ENCODE measurements around the gene NDUFS7.

The NDUFS7 gene

DNA sequence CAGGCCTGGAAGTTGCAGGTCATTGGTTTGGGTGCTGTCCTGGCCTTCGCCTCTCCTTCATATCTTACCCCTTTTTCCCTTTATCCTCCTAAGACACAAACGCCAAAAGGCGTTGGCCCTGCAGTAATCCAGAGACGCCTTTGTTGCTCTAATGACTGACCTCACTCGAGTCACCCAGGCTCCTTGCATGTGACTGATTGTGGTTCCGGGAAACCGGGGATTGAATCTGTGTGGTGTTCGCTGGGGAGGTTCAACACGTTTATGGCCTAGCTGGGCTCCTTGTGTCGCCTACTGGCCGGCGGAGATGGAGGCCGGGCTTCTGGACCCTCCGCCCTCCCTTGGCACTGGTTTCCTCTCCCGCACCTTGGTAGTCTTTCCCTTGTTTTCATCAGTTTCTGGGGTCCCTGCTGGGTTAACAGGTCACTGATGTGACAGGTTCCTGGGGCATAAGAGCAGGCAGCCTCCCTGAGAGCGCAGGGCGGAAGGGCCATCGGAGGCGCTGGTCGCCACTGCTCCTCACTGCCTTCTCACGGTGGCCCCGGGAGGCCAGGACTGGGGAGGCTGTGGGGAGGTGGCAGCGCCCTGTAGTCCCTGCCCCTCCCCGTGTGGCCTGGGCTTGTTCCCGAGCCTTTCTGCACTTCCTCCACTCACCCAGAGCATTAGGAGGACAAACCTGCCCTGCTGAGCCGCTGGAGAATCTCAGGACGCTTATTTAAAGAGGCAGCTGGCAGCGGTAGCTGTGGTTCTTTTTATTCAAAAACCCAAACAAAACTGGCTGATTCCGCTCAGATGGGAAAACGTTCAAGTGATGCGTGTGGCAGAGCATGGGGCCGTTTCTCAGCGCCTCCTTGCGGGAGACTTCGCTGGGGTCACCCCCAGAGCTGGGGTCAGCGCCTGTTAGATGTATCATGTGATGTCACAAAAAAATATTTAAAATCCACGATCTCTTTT, 18.1 kb upstream of the NDUFS7 start:
- DNase-seq, result no peak

DNA sequence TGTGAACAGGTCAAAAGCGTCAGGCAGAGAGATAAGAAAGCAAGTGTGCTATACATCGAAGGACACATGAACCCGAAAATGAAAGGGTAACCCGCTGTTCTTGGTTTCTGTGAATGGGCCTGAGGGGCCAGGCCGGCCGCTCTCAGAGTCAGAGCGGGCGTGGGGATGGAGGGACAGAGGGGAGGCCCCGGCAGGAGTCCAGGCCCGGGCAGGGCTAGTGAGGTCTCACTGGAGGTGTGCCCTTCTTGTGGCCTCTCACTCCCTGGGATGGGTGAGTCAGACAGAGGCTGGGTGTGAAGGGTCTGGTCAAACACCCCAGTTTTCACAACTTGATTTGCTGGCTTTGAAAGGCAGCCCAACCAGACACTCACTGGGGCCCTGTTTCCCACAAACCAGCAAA, 17.4 kb upstream of the NDUFS7 start:
- DNase-seq, result no peak

DNA sequence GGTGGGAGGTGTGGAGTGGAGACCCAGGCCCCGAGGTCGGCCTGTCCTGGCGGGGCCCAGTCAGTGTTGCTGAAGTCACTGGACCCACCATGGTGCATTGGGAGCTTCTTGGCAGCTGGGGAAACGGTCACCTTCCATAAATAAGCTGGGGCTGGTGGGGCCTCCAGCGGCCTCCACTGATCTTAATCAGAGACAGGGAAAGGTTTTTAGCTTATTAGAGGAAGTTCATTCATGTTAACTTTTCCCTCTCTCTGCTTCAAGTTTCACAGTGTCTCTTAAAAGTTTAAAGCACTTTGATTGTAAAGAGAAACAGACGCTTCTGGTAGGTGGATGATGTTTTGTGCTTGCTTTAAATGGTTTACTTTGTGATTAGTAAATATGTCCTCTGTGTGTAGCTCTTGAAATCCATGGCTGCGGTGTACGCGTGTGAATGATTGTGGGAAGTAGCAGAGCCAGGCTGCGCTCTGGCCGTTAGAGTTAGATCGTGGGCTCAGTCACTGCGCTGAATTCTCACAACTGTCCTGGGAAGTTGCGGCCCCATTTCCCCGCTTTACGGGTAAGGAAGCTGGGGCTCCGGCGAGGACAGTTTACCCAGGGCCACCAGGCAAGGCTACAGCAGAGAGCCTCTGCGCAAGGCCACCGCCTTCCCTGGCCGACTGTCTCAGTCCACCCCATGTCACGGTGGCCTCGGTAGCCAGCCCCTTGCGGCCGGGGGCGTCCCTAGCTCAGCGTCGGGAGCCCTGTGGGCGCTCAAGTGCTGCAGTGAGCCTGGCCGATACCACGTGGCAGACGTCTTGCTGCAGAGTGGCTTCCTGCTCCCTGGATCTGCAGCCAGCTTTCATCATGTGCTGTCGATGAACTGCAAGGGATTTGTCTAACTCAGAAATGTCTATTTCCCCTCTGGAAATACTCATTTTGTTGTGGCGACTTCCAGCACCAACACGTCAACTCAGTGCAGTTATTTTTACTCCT, 16.5 kb upstream of the NDUFS7 start:
- no peak for DNase-seq

DNA sequence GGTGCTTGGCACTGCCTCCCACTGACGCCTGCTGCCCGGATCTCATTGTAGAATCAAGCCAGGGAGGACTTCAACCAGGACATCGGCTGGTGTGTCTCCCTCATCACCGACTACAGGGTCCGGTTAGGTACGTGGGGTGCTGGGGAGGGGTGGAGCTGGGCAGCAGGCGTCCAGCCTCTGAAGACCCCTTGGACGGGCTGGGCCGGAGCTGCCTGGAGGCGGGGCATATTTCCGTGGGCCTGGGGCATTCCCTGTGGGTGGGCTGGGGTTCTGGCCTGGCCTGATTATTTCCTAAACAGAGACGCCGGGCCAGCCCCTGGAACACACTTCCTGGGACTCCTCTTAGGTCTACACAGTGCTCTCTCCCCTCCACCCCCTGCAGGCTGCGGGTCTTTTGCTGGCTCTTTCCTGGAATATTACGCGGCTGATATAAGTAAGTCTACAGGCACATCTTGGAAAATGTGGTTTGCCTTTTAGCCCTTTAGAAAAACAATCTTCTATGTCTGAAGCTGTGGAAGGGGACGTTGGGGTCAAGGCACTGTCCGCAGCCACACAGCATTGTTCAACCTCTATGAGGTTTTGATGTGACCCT, 14.4 kb upstream of the NDUFS7 start:
- no peak for DNase-seq

DNA sequence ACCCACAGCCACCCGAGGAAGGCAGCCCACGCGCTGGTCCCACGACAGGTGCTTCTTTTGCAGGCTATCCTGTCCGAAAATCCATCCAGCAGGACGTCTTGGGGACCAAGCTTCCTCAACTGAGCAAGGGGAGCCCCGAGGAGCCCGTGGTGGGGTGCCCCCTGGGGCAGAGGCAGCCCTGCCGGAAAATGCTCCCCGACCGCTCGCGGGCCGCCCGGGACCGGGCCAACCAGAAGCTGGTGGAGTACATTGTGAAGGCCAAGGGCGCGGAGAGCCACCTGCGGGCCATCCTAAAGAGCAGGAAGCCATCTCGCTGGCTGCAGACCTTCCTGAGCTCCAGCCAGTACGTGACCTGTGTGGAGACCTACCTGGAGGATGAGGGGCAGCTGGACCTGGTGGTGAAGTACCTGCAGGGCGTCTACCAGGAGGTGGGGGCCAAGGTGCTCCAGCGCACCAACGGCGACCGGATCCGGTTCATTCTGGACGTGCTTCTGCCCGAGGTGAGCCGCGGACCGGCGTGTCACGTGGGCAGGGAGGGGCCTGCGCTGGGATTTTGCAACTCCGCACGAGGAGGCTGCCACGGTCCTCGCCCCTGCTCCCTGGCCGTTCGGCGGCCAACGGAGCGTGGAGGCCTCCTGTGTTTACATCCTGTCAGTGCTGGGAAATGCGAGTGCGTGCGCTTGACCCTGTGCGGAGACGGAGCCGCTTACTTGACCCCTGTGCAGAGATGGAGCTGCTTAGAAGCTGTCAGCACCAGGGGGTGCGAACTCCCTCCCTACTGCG, 12.9 kb upstream of the NDUFS7 start:
- DNase-seq, result peak in 1 of 2 experiments; percentile 56

DNA sequence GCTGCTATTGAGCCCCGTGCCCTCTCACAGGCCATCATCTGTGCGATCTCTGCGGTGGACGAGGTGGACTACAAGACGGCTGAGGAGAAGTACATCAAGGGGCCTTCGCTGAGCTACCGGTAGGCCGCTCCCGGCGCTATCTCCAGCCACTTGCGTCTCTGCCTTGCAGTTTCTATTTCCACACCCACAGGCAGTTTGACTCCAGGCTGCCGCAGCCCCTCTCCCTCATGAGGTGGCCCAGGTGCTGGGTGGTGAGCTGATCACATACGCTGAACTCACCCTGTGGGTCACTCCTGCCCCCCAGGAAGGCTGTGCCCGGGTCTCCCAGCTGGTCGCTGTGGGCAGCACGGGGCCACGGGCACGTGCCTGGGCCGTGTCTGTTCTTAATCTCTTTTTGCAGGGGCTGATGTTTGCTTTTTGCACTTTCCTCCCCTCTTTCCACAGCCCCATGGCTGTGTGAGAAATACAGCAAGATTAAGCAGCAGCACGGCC, 10.6 kb upstream of the NDUFS7 start:
- no peak for DNase-seq

DNA sequence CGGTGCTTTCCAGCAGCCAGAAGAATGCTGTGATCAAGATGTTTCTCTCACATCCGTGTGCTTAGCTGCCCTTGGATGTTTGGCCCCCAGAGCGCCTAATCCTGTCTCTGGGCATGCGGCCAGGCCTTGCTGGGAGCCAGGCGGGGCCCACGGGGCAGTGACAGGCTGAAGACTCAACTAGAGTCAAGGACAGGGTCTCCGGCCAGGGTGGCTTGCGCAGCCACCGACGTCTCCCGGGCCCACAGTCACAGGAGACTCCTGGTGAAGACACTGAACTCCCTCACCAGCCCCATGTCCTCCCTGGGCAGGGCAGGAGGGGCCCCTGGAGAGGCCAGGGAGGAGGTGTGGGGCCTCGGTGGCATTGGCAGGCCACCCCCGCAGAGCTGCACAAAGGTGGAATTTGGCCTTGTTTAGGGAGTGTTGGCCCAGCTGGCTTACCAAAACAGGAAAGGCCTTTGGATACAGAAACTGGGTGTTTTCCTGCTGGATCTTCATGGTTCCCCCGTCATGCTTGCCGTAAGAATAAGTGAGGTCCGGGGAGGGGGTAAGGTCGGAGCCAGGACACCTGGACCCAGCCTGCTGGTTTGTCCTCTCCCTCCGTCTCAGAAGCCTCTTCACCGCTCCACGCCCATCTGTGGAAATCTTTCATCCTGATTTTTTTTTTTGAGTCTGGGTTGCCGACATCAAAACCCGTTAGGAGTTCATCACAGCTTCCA, 10.0 kb upstream of the NDUFS7 start:
- DNase-seq, result no peak

DNA sequence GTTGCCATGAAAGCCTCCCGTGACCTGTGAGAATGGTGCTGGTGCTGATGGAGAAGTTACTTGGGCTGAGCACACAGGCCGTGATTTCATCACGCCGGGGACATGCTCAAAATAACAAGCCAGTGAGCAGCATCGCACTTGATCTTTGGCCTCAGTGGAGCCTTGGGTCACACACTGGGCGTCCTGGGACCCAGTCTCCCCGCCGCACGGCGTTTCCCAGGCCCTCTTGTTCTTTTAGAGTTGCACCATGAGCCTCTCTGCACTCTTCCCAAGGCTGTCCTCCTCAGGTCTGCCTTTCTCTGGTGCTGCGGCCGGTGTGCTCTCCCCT, 9.5 kb upstream of the NDUFS7 start:
- no peak for DNase-seq

DNA sequence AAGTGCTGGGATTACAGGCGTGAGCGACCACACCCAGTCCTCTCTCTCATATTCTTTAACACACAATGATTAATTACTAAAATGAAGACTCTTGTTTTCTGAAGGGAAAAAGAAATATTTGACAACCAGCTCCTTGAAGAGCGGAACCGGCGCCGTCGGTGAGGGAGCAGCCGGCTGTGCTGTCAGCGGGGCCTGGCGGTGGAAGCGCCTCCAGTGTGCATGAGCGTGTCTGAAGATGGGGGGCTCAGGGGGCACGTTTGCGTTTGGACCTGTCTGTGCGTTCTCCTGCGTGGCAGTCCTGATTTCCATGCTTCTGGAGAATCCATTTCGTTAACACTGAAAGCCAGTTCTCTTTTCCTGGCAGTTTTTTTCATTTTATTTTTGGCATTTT, 7.3 kb upstream of the NDUFS7 start:
- no peak for DNase-seq

DNA sequence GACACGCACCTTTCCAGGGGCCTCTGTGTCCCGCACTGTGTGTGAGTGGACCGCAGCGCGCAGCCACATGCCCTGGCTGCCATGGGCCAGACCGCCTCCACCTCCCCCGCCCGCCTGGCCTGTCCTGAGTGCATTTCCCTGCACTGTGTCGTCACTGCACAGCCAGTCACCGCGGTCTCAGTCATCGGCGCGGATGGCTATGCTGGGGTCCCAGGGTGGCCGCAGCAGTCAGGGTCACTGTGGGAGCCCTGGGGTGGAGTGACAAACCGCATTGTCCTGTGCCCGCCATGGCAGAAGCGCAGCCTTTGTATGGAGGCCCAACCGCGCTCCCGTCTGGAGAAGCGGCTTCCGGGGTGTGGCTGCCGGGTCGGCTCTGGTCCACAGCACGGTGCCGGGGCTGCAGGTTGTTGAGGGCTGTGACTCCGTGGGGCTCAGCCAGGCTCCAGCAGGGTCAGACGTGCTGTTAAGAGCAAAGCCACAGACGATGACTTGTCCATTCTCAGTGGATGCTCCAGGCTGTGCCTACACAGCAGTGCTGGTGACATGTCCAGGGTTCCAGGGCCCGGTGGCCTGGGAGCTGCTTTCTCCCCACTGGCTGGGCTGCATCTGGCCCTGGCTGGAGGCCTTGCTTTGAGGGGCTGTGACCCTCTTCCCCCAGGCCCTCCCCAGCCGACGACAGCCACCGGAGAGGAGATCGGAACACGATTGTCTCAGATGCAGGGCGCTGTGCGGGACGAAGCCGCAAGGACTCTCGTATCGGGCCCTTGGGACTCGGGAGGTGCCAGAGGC, 6.3 kb upstream of the NDUFS7 start:
- no peak for DNase-seq

DNA sequence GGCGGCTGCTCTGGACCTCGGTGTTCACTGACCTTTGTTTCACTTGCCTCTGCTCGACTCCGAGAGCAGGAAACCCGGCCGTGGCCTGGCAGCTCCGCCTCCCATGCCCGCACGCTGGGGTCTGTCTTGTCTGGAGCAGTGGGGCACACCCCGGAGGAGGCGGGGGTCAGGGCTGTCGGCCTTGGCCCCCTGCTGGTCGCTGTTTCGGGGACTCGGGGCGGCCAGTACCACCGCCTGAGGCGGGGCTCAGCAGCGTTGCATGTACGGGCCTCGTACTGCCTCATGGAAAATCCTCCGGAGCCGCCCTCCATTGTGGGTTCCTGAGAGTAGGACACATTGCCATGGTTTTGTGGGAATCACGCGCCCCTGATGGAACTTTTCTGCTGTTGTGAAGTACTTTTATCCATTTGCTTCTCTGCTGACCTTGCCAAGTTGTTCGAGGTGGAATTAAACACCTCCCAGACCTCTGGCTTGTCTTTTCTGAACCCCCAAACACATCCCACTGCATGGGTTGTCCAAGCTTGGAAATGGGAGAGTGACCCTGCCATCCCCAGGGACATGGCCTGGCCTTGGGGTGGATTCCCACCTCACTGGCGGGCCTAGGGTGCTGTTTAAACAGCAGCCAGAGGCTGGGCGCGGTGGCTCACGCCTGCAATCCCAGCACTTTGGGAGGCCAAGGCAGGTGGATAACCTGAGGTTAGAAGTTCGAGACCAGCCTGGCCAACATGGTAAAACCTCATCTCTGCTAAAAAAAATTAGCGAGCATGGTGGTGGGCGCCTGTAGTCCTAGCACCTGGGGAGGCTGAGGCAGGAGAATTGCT, 5.5 kb upstream of the NDUFS7 start:
- no peak for DNase-seq

DNA sequence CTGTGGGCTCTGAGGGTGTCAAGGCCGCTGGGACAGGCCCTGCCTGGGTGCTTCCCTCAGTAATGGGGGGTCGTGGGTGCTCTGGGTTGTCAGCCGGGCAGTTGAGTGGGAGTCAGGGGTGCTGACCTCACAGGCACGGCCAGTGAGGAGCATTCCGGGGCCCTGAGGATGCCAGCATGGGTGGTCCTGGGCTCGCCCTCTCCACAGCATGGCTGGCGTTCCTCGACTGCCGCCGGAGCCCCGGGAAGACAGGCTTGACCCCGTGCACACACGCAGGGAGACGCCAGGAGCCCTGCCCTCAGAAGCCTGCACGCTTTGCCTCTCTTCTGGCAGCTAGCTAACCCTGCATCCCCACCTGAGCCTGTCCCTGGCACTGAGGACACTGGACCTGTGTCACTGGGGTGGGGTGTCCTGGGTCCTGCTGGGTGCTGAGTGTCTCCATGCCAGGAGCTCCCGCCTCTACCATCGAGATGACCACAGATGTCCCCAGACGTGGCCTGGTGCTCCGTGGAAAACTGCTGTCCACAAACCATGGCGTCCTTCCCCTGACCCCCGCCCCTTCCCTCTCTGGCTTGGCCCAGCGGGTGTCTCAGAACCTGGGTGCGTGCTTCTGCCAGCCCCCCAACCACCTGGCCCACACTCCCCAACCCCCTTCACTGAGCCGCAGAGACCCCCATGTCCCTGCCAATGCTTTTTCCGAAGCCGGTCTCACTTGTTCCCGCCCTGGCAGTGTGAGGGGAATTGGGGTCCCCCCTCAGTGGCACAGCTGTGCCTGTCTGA, 4.4 kb upstream of the NDUFS7 start:
- DNase-seq, result no peak

DNA sequence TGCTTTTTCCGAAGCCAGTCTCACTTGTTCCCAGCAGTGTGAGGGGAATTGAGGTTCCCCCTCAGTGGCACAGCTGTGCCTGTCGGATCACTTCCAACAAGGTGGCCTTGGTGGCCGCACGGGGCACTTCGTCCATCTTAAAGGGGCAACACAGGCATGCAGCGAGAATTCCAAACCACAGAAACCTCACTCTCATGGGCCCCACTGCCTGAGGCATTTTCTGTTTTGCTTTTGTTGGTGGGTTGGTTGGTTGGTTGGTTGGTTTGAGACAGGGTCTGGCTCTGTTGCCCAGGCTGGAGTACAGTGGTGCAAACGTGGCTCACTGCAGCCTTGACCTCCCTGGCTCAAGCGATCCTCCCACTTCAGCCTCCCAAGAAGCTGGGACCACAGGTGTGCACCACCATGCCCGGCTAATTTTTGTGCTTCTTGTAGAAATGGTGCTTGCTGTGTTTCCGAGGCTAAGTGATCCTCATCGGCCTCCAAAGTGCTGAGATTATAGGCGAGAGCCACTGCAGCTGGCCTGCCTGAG, 3.7 kb upstream of the NDUFS7 start:
- no peak for DNase-seq

DNA sequence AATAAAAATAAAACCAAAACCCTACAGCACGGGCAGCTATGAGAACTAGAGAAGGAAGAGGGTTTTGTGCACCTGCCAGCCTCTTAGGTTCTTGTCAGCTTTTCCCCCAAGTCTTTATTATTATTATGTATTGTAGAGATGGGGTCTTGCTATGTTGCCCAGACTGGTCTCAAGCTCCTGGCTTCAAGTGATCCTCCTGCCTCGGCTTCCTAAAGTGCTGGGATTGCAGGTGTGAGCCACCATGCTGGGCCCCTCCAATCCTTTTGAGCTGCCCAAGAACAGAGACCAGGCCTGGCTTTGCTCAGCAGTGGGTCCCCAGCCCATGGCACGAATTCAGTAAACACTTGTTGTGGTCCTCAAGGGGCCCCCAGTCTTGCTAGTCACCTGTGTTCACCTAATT, 1.5 kb upstream of the NDUFS7 start:
- no peak for DNase-seq

DNA sequence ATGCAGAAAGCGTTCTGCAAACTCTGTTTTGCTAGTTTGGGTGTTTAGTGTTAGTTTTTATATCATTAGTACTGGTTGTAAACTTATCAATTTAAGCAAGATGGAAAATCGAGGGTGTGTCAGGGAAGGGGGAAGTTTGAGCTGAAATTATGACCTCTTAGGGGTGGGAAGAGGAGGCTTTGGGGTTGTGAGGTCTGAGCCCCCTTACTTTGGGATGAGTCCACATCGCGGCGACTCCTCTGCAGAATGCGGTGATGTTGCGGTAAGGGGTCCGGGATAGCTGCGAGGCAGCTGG, 743 bp upstream of the NDUFS7 start:
- DNase-seq, result no peak

DNA sequence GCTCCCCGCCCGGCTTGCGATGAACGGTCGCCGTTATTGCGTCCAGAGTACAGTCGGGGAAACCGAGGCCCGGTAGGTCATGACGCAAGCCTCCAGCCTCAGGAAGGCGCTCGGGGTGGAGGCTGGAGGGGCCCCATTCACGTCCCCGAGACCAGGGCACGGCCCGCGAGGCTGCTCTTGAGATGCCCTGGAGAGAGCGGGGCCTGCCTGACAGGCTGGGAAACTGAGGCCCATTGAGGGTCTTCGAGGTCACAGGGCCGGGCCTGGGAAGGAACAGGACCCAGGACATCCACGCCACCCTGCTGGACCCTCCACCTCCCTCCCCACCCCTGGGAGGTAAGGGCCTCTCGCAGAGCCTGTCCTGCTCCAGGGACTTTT, 367 bp downstream of the NDUFS7 start:
- no peak for DNase-seq

DNA sequence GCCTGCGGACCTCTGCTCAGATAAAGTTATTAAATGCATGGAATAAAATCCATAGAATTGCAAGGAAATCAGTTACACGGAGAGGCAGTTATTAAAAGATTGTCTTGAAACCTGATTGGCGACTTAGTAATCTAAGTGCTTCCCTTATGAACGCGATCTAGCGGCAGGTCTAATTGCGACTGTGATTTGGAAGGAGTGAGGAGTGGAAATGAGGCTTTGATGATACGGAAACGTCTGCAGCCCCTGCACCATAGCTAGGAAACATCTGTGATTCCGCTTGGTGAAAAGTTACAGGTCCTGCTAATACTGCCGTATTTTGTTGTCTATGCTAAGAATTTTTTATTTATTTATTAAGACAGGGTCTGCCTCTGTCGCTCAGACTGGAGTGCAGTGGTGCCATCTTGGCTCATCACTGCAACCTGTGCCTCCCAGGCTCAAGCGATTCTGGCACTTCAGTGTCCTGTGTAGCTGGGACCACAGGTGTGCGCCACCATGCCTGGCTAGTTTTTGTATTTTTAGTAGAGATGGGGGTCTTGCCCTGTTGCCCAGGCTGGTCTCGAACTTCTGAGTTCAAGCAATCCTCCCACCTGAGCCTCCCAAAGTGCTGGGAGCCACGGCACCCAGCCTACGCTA, 887 bp downstream of the NDUFS7 start:
- DNase-seq, result no peak

DNA sequence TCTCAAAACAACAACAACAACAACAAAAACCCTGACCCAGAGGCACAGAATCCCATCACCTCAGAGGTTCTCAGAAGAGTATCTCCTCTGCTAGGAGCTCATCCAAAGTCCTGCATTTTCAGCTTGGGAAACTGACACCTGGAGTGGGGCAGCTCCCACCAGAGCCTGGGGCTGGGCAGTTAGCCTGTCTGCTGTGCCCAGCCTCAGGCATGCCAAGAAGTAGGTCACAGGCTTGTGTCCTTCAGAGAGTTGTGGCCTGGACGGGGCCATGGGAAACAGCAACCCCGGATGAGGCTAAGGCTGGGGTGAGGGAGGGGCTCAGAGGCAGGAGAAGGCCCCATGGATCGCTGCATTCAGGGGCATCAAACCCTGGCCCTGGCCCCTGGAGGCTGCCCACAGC, 2.1 kb downstream of the NDUFS7 start:
- DNase-seq, result no peak
